Fibroblast of villous mesenchyme (primary cell): ENCODE data around the gene MTA3. TPM values are rescaled to one million over a fixed set of nuclear protein-coding genes. Genes with fewer than 3 reads are reported as not detected.
"Not testable (repeated sequence)": the region's sequence is repeated elsewhere in the genome, so short reads cannot be mapped to it uniquely, and the experiment has no call there.

Experiments
- DNase-seq: peaks from one replicate; pipeline ENCODE4 v3.0.0-alpha.2; 2010; ENCODE audit warnings: low read depth
- H3K4me3 ChIP-seq: 2 replicates; pipeline ENCODE4 v1.5.1; 2011; ENCODE audit warnings: low read depth, mild to moderate bottlenecking, low read length
- total RNA-seq: library from RNA; depleted of rRNA; stranded (reverse); fragments of >200 nt; gene quantifications from 2 replicates; pipeline ENCODE4 v1.2.3, GENCODE V29; 2012
- TF ChIP-seq, protein P1 (sequence below): IDR thresholded peaks from 2 replicates; pipeline ENCODE4 v1.5.1; 2012; ENCODE audit warnings: low read depth, mild to moderate bottlenecking, low read length; ENCODE audit not compliant: insufficient read depth

Gene MTA3
- total RNA-seq, 1 donor, result 32.0 TPM

GRCh38 chr2:42588121-42588520 is 19.7 kb downstream of the MTA3 start:
- no peak for DNase-seq
- TF ChIP-seq, protein P1, sequence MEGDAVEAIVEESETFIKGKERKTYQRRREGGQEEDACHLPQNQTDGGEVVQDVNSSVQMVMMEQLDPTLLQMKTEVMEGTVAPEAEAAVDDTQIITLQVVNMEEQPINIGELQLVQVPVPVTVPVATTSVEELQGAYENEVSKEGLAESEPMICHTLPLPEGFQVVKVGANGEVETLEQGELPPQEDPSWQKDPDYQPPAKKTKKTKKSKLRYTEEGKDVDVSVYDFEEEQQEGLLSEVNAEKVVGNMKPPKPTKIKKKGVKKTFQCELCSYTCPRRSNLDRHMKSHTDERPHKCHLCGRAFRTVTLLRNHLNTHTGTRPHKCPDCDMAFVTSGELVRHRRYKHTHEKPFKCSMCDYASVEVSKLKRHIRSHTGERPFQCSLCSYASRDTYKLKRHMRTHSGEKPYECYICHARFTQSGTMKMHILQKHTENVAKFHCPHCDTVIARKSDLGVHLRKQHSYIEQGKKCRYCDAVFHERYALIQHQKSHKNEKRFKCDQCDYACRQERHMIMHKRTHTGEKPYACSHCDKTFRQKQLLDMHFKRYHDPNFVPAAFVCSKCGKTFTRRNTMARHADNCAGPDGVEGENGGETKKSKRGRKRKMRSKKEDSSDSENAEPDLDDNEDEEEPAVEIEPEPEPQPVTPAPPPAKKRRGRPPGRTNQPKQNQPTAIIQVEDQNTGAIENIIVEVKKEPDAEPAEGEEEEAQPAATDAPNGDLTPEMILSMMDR, result no peak
- no peak overlapping the region for H3K4me3 ChIP-seq

GRCh38 chr2:42590176-42590575 is 21.7 kb downstream of the MTA3 start:
- TF ChIP-seq, protein P1, result no peak

DNA sequence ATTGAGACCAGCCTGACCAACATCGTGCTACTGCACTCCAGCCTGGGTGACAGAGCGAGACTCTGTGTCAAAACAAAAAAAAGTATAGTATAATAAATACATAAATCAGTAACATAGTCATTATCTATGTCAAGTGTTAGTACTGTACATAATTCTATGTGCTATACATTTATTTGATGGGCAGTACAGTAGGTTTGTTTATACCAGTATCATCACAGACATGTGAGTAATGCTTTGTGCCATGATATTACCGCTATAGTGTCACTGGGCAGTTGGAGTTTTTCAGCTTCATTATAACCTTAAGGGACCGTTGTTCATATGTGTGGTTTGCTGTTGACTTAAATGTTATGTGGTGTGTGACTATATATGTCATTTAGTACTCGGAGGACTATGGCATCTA is 24.9 kb downstream of the MTA3 start:
- H3K4me3 ChIP-seq, result no peak overlapping the region
- no peak for DNase-seq
- TF ChIP-seq, protein P1, result no peak

More at GRCh38 chr2:42590176-42590575, 21.7 kb downstream of the MTA3 start:
- DNase-seq, result no peak
- no peak overlapping the region for H3K4me3 ChIP-seq

GRCh38 chr2:42598656-42599055 is 30.2 kb downstream of the MTA3 start:
- H3K4me3 ChIP-seq, result no peak overlapping the region
- no peak for DNase-seq
- TF ChIP-seq, protein P1, result peak; percentile 2

- H3K4me3 ChIP-seq, result no peak overlapping the region
- no peak for DNase-seq
- TF ChIP-seq, protein P1, result no peak
Measured at GRCh38 chr2:42601076-42601475, 32.6 kb downstream of the MTA3 start.

DNA sequence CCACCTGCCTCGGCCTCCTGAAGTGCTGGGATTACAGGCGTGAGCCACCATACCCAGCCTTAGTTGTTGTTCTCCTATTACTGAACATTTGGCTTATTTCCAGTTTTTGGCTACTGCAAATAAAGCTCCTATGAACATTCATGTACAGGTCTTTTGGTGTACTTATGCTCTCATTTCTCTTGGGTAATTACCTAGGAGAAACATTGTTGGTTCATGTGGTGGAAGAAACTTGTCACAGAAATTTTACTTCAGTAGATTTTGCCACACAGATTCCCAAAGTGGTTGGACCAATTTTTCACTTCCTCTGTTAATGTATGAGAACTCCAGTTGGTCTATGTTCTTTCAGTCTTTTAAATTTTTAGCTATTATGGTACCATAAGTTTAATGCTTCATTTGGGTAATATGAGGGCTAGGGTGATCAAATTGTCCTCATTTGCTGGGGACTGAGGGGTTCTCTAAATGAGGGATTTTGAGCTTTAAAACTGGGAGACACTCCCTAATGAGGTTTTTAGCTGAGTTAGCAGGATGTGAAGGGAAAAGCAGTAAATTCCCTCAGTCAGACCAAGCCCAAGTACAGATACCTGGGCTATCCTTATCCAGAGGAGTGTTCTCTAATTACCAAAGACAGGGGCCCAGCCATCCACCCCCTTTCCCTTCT is 33.9 kb downstream of the MTA3 start:
- TF ChIP-seq, protein P1, result no peak
- DNase-seq, result no peak
- H3K4me3 ChIP-seq, result no peak overlapping the region

DNA sequence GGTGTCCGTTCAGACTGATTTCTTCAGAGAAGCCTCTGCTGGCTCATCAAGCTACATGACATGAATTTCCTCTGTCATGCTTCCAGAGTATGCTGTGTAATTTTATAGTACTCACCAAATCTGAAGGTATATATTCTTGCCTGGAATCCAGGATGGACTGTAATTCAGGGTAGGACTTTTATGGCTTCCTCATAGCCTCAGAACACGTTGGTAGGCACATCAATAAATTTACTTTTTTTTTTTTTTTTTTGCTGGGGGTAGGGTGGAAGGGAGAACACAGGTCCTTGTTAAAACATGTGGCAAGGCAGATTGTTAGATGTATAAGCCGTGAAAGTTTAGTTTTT is 34.4 kb downstream of the MTA3 start:
- no peak for DNase-seq
- TF ChIP-seq, protein P1, result no peak
- no peak overlapping the region for H3K4me3 ChIP-seq

- not testable (repeated sequence) for H3K4me3 ChIP-seq, DNase-seq
Measured at GRCh38 chr2:42604341-42604867, 36.0 kb downstream of the MTA3 start.

DNA sequence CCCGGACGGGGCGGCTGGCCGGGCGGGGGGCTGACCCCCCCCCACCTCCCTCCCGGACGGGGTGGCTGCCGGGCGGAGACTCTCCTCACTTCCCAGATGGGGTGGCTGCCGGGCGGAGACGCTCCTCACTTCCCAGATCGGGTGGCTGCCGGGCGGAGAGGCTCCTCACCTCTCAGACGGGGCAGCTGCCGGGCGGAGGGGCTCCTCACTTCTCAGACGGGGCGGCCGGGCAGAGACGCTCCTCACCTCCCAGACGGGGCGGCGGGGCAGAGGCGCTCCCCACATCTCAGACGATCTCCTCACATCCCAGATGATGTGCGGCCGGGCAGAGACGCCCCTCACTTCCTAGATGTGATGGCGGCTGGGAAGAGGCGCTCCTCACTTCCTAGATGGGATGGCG is 37.7 kb downstream of the MTA3 start:
- not testable (repeated sequence) for H3K4me3 ChIP-seq, DNase-seq
